OCI-LY3 (cell line): ENCODE data around the gene AFF1.

Experiments
- H2AFZ ChIP-seq: fragments of 200-600, 300-600 bp; shearing (Covaris generic); 2 replicates; pipeline ENCODE4 v1.6.0; 2014; ENCODE audit warnings: antibody characterized with exemption, low read depth, low read length
- H3K27ac ChIP-seq: fragments of 200-600, 300-600 bp; sonication (generic); 2 replicates; pipeline ENCODE4 v1.5.1; 2014; ENCODE audit warnings: mild to moderate bottlenecking, low read length, moderate library complexity, mixed read lengths
- H3K27me3 ChIP-seq: fragments of 200-600, 300-600 bp; sonication (generic); 2 replicates; pipeline ENCODE4 v1.6.1; 2014; ENCODE audit warnings: low read depth, low read length, mixed read lengths
- H3K36me3 ChIP-seq: fragments of 200-600, 300-600 bp; sonication (generic); replicated peaks from 2 replicates; pipeline ENCODE3; 2014; ENCODE audit warnings: low read depth, low read length, mixed read lengths
- H3K4me1 ChIP-seq: fragments of 300-600, 200-600 bp; sonication (generic); 2 replicates; pipeline ENCODE4 v1.6.1; 2014; ENCODE audit warnings: low read length, mixed read lengths
- H3K4me2 ChIP-seq: fragments of 200-600, 300-600 bp; sonication (generic); 2 replicates; pipeline ENCODE4 v1.6.1; 2014; ENCODE audit warnings: low read length, mixed read lengths
- H3K4me3 ChIP-seq: fragments of 300-600, 200-600 bp; sonication (generic); 2 replicates; pipeline ENCODE4 v1.5.1; 2014; ENCODE audit warnings: antibody characterized with exemption, mild to moderate bottlenecking, low read length, moderate library complexity
- H3K79me2 ChIP-seq: fragments of 300-600, 200-600 bp; shearing (Covaris generic); 2 replicates; pipeline ENCODE4 v1.6.1; 2014; ENCODE audit warnings: mild to moderate bottlenecking, low read length, mixed read lengths
- H3K9ac ChIP-seq: fragments of 300-600, 200-600 bp; shearing (Covaris generic); 2 replicates; pipeline ENCODE4 v1.6.0; 2014; ENCODE audit warnings: mild to moderate bottlenecking, low read length, moderate library complexity
- H3K9me3 ChIP-seq: fragments of 200-600, 300-600 bp; shearing (Covaris generic); 2 replicates; pipeline ENCODE4 v1.6.1; 2014; ENCODE audit warnings: low read length, mixed read lengths; ENCODE audit not compliant: insufficient read depth
- H4K20me1 ChIP-seq: fragments of 200-600, 300-600 bp; sonication (generic); 2 replicates; pipeline ENCODE4 v1.6.1; 2016; ENCODE audit warnings: low read length, mixed read lengths; ENCODE audit not compliant: insufficient read depth
- EZH2phosphoT487 ChIP-seq: fragments of 200-600 bp; shearing (Covaris generic); IDR thresholded peaks from 2 replicates; pipeline ENCODE4 v1.6.1; 2018; ENCODE audit warnings: antibody characterized with exemption, mixed run types, low read depth
- TF ChIP-seq, protein P1 (sequence below): fragments of 200-600, 300-600 bp; sonication (generic); IDR thresholded peaks from 2 replicates; pipeline ENCODE4 v1.5.1; 2014; ENCODE audit warnings: antibody characterized with exemption, low read length, low read depth

AFF1 gene

DNA sequence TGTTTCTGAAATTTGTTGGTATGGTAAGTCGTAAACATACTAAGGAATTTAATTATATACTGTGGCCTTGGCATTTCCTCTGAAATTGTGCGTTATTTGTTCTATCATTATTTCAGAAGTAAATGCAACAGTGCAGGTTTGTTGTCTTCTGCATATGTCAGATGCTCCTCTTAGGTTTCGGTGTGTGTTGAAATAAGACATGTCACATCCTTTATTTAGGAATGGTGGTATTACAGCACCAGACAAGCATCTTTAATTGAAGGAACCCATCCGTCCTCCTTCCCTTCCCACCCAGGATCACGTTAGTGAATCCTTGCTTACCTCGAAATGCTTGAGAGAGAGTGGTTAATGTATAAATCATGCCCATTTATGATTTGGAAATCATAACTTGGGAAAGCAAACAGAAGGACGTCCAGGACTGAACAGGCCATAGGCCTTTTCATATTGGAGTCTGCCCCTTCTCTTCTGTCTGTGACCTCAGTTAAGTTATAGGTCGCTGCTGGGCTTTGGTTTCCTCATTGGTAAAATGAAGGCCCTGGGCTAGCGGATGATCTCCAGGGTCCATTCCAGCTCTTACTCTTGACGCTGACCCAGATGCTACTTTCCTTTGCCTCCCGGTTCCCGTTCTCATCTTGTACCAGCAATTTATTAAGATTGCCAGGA is 151.5 kb downstream of the AFF1 start:
- Histone ChIP-seq H3K27ac (no peak overlapping the region), H3K4me3 (no peak overlapping the region), H4K20me1 (no peaks in the 10 kb centered on the region), H2AFZ (no peak overlapping the region), H3K27me3 (no peaks in the 10 kb centered on the region), H3K9ac (no peak overlapping the region), H3K4me2 (no peak overlapping the region), H3K9me3 (no peaks in the 10 kb centered on the region), H3K4me1 (peaks cover 11% of the 10 kb centered on the region), H3K79me2 (no peaks in the 10 kb centered on the region), H3K36me3 (peaks cover 3% of the 10 kb centered on the region)
- TF ChIP-seq, protein P1, sequence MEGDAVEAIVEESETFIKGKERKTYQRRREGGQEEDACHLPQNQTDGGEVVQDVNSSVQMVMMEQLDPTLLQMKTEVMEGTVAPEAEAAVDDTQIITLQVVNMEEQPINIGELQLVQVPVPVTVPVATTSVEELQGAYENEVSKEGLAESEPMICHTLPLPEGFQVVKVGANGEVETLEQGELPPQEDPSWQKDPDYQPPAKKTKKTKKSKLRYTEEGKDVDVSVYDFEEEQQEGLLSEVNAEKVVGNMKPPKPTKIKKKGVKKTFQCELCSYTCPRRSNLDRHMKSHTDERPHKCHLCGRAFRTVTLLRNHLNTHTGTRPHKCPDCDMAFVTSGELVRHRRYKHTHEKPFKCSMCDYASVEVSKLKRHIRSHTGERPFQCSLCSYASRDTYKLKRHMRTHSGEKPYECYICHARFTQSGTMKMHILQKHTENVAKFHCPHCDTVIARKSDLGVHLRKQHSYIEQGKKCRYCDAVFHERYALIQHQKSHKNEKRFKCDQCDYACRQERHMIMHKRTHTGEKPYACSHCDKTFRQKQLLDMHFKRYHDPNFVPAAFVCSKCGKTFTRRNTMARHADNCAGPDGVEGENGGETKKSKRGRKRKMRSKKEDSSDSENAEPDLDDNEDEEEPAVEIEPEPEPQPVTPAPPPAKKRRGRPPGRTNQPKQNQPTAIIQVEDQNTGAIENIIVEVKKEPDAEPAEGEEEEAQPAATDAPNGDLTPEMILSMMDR = no peak
- no peak for TF ChIP-seq EZH2phosphoT487

DNA sequence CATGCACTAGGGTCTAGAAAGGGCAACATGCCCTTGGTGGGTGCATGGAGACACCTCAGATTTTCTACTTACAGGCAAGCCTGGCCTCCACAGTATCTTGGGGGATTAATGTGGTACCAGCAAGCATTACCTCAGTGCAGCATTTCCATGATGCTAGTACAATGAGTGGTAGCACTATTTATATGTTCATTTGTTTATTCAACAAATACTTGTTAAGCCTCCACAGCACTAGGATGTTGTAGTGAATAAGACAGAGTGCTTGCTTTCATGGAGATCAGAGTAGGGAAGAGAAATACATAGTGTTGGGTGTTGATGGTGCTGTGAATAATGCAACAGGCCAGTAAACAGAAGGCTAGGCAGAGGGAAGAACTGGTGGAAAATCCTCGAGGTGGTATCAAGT is 152.2 kb downstream of the AFF1 start:
- Histone ChIP-seq H3K79me2 (no peaks in the 10 kb centered on the region), H3K9ac (no peak overlapping the region), H3K27ac (no peak overlapping the region), H3K36me3 (peaks cover 3% of the 10 kb centered on the region), H3K4me3 (no peak overlapping the region), H4K20me1 (no peaks in the 10 kb centered on the region), H3K4me1 (peaks cover 11% of the 10 kb centered on the region), H3K9me3 (no peaks in the 10 kb centered on the region), H2AFZ (no peak overlapping the region), H3K4me2 (peak overlapping the region; percentile 2; the same call in 1 of the 2 replicates), H3K27me3 (no peaks in the 10 kb centered on the region)
- TF ChIP-seq, protein P1 = no peak
- TF ChIP-seq EZH2phosphoT487 = no peak

- TF ChIP-seq, protein P1 = no peak
- TF ChIP-seq EZH2phosphoT487 = no peak
- Histone ChIP-seq H2AFZ (no peak overlapping the region), H3K79me2 (no peaks in the 10 kb centered on the region), H3K4me2 (peak overlapping the region; percentile 2), H3K27me3 (no peaks in the 10 kb centered on the region), H3K4me3 (no peak overlapping the region), H3K36me3 (peaks cover 3% of the 10 kb centered on the region), H3K9ac (no peak overlapping the region), H3K27ac (no peak overlapping the region), H4K20me1 (no peaks in the 10 kb centered on the region), H3K9me3 (no peaks in the 10 kb centered on the region), H3K4me1 (peaks cover 13% of the 10 kb centered on the region)
Measured at GRCh38 chr4:87087420-87087819, 152.6 kb downstream of the AFF1 start.

GRCh38 chr4:87088186-87088585 is 153.4 kb downstream of the AFF1 start:
- Histone ChIP-seq H3K4me2 (no peak overlapping the region), H4K20me1 (no peaks in the 10 kb centered on the region), H2AFZ (no peak overlapping the region), H3K4me1 (peaks cover 21% of the 10 kb centered on the region), H3K36me3 (peaks cover 3% of the 10 kb centered on the region), H3K27ac (no peak overlapping the region), H3K9me3 (no peaks in the 10 kb centered on the region), H3K9ac (no peak overlapping the region), H3K27me3 (no peaks in the 10 kb centered on the region), H3K79me2 (no peaks in the 10 kb centered on the region), H3K4me3 (no peak overlapping the region)
- TF ChIP-seq, protein P1 = no peak
- TF ChIP-seq EZH2phosphoT487 = no peak
